Activated CD8-positive, alpha-beta memory T cell treated with anti-CD3 and anti-CD28 coated beads, Interleukin-2, amount 50 U/mL, for 24 hours (primary cell): ENCODE data around the gene CCDC81.
"Not testable (repeated sequence)": the region's sequence is repeated elsewhere in the genome, so short reads cannot be mapped to it uniquely, and the experiment has no call there.

Experiments used
- DNase-seq: peaks from one replicate; pipeline ENCODE4 v3.0.0-alpha.2; 2020; ENCODE audit errors: extremely low read depth

Gene CCDC81

GRCh38 chr11:86374586-86374985 is at the start of gene CCDC81:
TSS of gene CCDC81 (plus strand) at chr11:86374887. CDS start at chr11:86375164, 277 bp downstream.
- no peak for DNase-seq

- no peak for DNase-seq
These were observed 39.4 kb upstream of the CCDC81 start for GRCh38 chr11:86335131-86335767.

- DNase-seq: no peak
These were observed 37.5 kb upstream of the CCDC81 start for GRCh38 chr11:86337227-86337626.

- no peak for DNase-seq
These were observed 33.3 kb upstream of the CCDC81 start for GRCh38 chr11:86341382-86341781.

- DNase-seq: no peak
These were observed 28.2 kb upstream of the CCDC81 start for GRCh38 chr11:86346513-86346912.

- DNase-seq: no peak
These were observed 19.4 kb upstream of the CCDC81 start for GRCh38 chr11:86355256-86355655.

GRCh38 chr11:86357412-86357811 is 17.3 kb upstream of the CCDC81 start:
- DNase-seq: not testable (repeated sequence)

GRCh38 chr11:86358720-86359119 is 16.0 kb upstream of the CCDC81 start:
- no peak for DNase-seq

- DNase-seq: no peak
These were observed 13.8 kb upstream of the CCDC81 start for GRCh38 chr11:86360775-86361395.

GRCh38 chr11:86363424-86363823 is 11.3 kb upstream of the CCDC81 start:
- DNase-seq: no peak

- no peak for DNase-seq
These were observed 9.1 kb upstream of the CCDC81 start for GRCh38 chr11:86365546-86365945.

- no peak for DNase-seq
These were observed 5.0 kb upstream of the CCDC81 start for GRCh38 chr11:86369668-86370067.

- DNase-seq: no peak
These were observed 4.5 kb upstream of the CCDC81 start for GRCh38 chr11:86370171-86370570.

- DNase-seq: no peak
These were observed 3.6 kb upstream of the CCDC81 start for GRCh38 chr11:86370922-86371594.

- DNase-seq: no peak
These were observed 2.6 kb upstream of the CCDC81 start for GRCh38 chr11:86372041-86372440.

GRCh38 chr11:86372586-86372985 is 2.1 kb upstream of the CCDC81 start:
- no peak for DNase-seq

- no peak for DNase-seq
These were observed 618 bp upstream of the CCDC81 start for GRCh38 chr11:86374069-86374468.

- DNase-seq: no peak
These were observed 3.3 kb downstream of the CCDC81 start for GRCh38 chr11:86377972-86378371.

GRCh38 chr11:86380295-86381059 is 5.8 kb downstream of the CCDC81 start:
- DNase-seq: no peak

- DNase-seq: no peak
These were observed 8.6 kb downstream of the CCDC81 start for GRCh38 chr11:86383041-86383955.

- DNase-seq: no peak
These were observed 11.6 kb downstream of the CCDC81 start for GRCh38 chr11:86386283-86386682.
